Duodenal mucosa (tissue), 2 donors: ENCODE measurements around the gene MYL9.

Experiments used
- H3K27ac ChIP-seq: one replicate; pipeline ENCODE4 v1.7.0; 2013; ENCODE audit warnings: low read depth, low read length
- H3K27me3 ChIP-seq, 2 donors: one replicate each; pipeline ENCODE4 v1.7.0; 2013; ENCODE audit warnings: low read length in 2 of 2, control low read depth in 1 of 2; ENCODE audit not compliant: insufficient read depth in 2 of 2, control insufficient read depth in 1 of 2
- H3K36me3 ChIP-seq, 2 donors: one replicate each; pipeline ENCODE4 v1.7.0; 2013; ENCODE audit warnings: low read length in 2 of 2, control low read depth in 1 of 2; ENCODE audit not compliant: insufficient read depth in 2 of 2, control insufficient read depth in 1 of 2
- H3K4me1 ChIP-seq, 2 donors: one replicate each; pipeline ENCODE4 v1.7.0; 2013; ENCODE audit warnings: low read length in 2 of 2, control low read depth in 1 of 2; ENCODE audit not compliant: insufficient read depth in 2 of 2, control insufficient read depth in 1 of 2
- H3K4me3 ChIP-seq, 2 donors: one replicate each; pipeline ENCODE4 v1.7.0; 2013; ENCODE audit warnings: low read length in 2 of 2, low read depth in 1 of 2
- H3K9ac ChIP-seq, 2 donors: one replicate each; pipeline ENCODE4 v1.7.0; 2013; ENCODE audit warnings: low read length in 2 of 2, low read depth in 1 of 2
- H3K9me3 ChIP-seq, 2 donors: one replicate each; pipeline ENCODE4 v1.7.0; 2013; ENCODE audit warnings: low read length in 2 of 2, control low read depth in 1 of 2; ENCODE audit not compliant: control insufficient read depth in 1 of 2

MYL9 gene

GRCh38 chr20:36571564-36572504 lies 30.5 kb downstream of the MYL9 start:
- Histone ChIP-seq H3K9ac (no peak overlapping the region), H3K4me1 (peaks cover 11 to 24% of the 10 kb centered on the region in 2 donors), H3K27ac (peak overlapping the region; percentile 67), H3K27me3 (no peaks in the 10 kb centered on the region), H3K4me3 (no peak overlapping the region), H3K9me3 (no peaks in the 10 kb centered on the region), H3K36me3 (no peaks in the 10 kb centered on the region)

- H3K27ac ChIP-seq = peak overlapping the region; percentile 67
- H3K27me3 ChIP-seq = no peaks in the 10 kb centered on the region
- peak overlapping the region; percentile 67 to 72 for H3K9ac ChIP-seq
- peaks cover 11 to 24% of the 10 kb centered on the region in 2 donors for H3K4me1 ChIP-seq
- H3K4me3 ChIP-seq = peak overlapping the region; percentile 74
- no peaks in the 10 kb centered on the region for H3K36me3 ChIP-seq
- no peaks in the 10 kb centered on the region for H3K9me3 ChIP-seq
Measured at GRCh38 chr20:36572701-36573102, 31.4 kb downstream of the MYL9 start.

- peak within 1 kb of the TSS; percentile 72 to 76 for H3K9ac ChIP-seq
- peak within 1 kb of the TSS; percentile 83 for H3K27ac ChIP-seq
- H3K4me3 ChIP-seq = peak within 1 kb of the TSS; percentile 74
- H3K27me3 ChIP-seq = no peaks in the 10 kb centered on the region
- H3K36me3 ChIP-seq = no peaks in the 10 kb centered on the region
- H3K9me3 ChIP-seq = no peaks in the 10 kb centered on the region
- H3K4me1 ChIP-seq = peaks cover 11 to 24% of the 10 kb centered on the region in 2 donors
Measured at GRCh38 chr20:36573103-36573797, 31.9 kb downstream of the MYL9 start, which contains the start of gene TGIF2. Gene TGIF2 (plus strand): TSS chr20:36573597. CDS start chr20:36578775, 5,178 bp downstream.

- no peaks in the 10 kb centered on the region for H3K9me3 ChIP-seq
- H3K9ac ChIP-seq = peak overlapping the region; percentile 60 to 76
- H3K4me3 ChIP-seq = peak overlapping the region; percentile 65 to 66
- H3K4me1 ChIP-seq = peaks cover 11 to 24% of the 10 kb centered on the region in 2 donors
- peaks cover 0 to 6% of the 10 kb centered on the region in 2 donors for H3K36me3 ChIP-seq
- H3K27me3 ChIP-seq = no peaks in the 10 kb centered on the region
- peak overlapping the region; percentile 83 for H3K27ac ChIP-seq
Measured at GRCh38 chr20:36573798-36574365, 32.6 kb downstream of the MYL9 start.

DNA sequence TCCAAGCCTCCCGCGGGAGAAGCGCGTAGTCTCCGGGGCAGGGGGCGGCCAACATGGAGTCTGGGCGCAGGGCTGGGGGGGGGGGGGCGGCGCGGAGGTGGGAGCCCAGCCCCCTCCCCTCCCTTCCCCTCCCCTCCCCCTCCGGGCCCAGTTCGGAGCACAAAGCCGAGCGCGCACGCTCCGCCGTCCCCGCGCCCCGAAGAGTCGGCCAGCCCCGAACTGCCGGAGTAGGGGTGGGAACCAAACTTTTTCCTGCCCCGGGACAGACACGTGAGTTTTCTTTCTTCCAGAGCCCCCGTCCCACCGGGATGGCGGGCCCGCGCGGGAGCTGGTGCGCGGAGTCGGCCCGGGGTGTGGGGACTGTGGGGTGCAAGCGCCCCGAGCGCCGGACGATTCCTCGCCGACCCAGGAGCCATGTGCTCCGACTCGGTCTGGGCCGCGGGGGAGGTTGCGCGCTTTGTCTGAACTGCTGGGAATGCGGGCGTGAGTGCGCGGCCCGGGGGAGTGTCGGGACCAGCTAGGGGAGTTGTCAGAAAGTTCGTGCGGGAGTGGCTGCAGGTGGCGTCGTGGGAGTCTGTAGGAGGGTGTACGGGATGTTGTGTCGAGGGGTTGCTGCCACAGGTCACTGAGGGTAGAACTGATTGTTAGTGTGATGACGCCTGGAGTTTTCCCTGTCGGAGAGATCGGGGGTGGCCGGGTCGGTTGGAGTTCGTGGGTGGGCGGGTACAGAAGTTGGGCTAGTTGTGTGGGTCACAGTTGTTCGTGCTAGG lies 33.2 kb downstream of the MYL9 start:
- no peaks in the 10 kb centered on the region for H3K27me3 ChIP-seq
- peak overlapping the region; percentile 83 for H3K27ac ChIP-seq
- peaks cover 11 to 24% of the 10 kb centered on the region in 2 donors for H3K4me1 ChIP-seq
- peak overlapping the region; percentile 65 to 66 for H3K4me3 ChIP-seq
- H3K9ac ChIP-seq = peak overlapping the region; percentile 70 to 76
- H3K9me3 ChIP-seq = no peaks in the 10 kb centered on the region
- peaks cover 3 to 11% of the 10 kb centered on the region in 2 donors for H3K36me3 ChIP-seq

- H3K27ac ChIP-seq = no peak overlapping the region
- H3K9ac ChIP-seq = no peak overlapping the region
- H3K36me3 ChIP-seq = peaks cover 5 to 23% of the 10 kb centered on the region in 2 donors
Measured at GRCh38 chr20:36576081-36576445, 34.7 kb downstream of the MYL9 start.

GRCh38 chr20:36578356-36579041 lies 37.2 kb downstream of the MYL9 start:
- H3K27me3 ChIP-seq = no peaks in the 10 kb centered on the region
- H3K27ac ChIP-seq = no peak overlapping the region
- no peak overlapping the region for H3K9ac ChIP-seq
- peaks cover 11 to 18% of the 10 kb centered on the region in 2 donors for H3K4me1 ChIP-seq
- H3K9me3 ChIP-seq = no peaks in the 10 kb centered on the region
- H3K36me3 ChIP-seq = peaks cover 10 to 35% of the 10 kb centered on the region in 2 donors
- H3K4me3 ChIP-seq = no peak overlapping the region

More at GRCh38 chr20:36576081-36576445, 34.7 kb downstream of the MYL9 start:
- no peaks in the 10 kb centered on the region for H3K9me3 ChIP-seq
- H3K4me1 ChIP-seq = peaks cover 11 to 24% of the 10 kb centered on the region in 2 donors
- no peak overlapping the region for H3K4me3 ChIP-seq
- no peaks in the 10 kb centered on the region for H3K27me3 ChIP-seq

DNA sequence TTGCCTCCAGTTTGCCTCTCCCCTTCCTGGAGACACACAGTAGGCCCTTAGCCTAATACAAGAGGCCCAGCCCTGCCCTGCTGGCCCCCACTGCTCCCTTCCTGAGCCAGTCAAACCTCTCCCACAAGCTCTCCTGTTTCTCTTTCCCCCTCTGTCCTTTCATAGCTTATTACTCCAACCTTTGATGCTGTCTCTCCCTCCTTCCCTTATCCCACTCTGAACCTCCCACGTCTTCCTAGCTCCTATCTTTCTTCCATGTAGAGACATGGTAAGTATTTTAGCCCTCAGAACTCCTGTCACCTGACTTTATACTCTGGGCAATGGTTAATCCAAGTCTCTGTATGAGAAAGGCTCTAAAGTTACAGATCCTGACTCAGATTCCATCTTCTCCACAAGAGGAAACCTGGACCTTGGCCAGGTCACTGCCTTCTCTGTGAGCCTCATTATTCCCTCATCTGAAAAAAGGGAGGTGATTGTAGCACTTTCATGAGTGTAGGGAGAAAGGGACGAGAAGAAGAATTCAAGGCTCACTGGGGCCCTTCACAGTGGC lies 38.8 kb downstream of the MYL9 start:
- H3K4me3 ChIP-seq = no peak overlapping the region
- no peaks in the 10 kb centered on the region for H3K27me3 ChIP-seq
- peaks cover 10 to 35% of the 10 kb centered on the region in 2 donors for H3K36me3 ChIP-seq
- H3K9me3 ChIP-seq = no peaks in the 10 kb centered on the region
- H3K27ac ChIP-seq = no peak overlapping the region
- peaks cover 5 to 12% of the 10 kb centered on the region in 2 donors for H3K4me1 ChIP-seq
- no peak overlapping the region for H3K9ac ChIP-seq

- H3K27me3 ChIP-seq = no peaks in the 10 kb centered on the region
- no peak overlapping the region for H3K9ac ChIP-seq
- no peaks in the 10 kb centered on the region for H3K4me1 ChIP-seq
- H3K36me3 ChIP-seq = peaks cover 10 to 35% of the 10 kb centered on the region in 2 donors
- H3K27ac ChIP-seq = no peak overlapping the region
- no peaks in the 10 kb centered on the region for H3K9me3 ChIP-seq
- H3K4me3 ChIP-seq = no peak overlapping the region
Measured at GRCh38 chr20:36582322-36582721, 41.0 kb downstream of the MYL9 start.
